Measurements from ENCODE around the gene COPS7B. TPM values are rescaled to one million over a fixed set of nuclear protein-coding genes. Genes with fewer than 3 reads are reported as not detected.

The COPS7B gene
- total and polyA plus RNA-seq, 9 of the 15 experiments (the other 6 are each of a cell fraction or from before 2014, with no cell fraction given), result 6.0 to 50.7 (median 21.8) TPM

DNA sequence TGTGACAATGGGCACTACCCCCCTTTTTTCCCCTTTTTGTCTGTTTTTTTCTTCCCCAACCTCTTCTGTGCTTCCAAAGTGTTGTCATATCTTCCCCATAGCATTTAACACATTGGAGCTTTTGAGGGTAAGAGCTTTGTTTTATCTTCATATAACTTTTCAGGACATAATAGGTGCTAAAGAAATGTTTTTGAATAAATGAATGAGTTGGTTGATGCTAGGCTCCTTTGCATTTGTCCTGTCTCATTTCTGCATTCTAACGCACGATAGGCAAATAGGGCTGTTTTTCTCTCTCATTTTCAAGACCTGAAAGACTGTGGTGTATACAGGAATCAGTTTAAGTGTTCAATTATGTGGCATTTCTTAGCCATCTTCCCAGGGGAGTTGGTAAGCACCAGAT is 832 bp upstream of the COPS7B start:
- Histone ChIP-seq H3K4me2 (ENCODE audit: insufficient read depth, low read length) (peak overlapping the region; percentile 91), H4K20me1 (replicated peaks; ENCODE audit: control insufficient read depth, insufficient read depth, low read length) (peaks cover 4% of the 10 kb centered on the region; the same call in 1 of the 2 replicates), H3K4me3 (peak overlapping the region; percentile 99; the same call in 1 of the 2 replicates), H3K36me3 (ENCODE audit: control insufficient read depth, insufficient read depth, low read length) (peaks cover 20% of the 10 kb centered on the region; the same call in 1 of the 3 replicates), H3K4me1 (replicated peaks in 1 of 2; ENCODE audit: control insufficient read depth in 2 of 2, insufficient read depth in 2 of 2, low read length in 2 of 2) (peaks cover 9 to 19% of the 10 kb centered on the region in 2 experiments; a peak in 3 of 5 replicates), H3K27me3 (ENCODE audit: control insufficient read depth in 2 of 2, insufficient read depth in 2 of 2, low read length in 2 of 2) (no peaks in the 10 kb centered on the region), H2AFZ (ENCODE audit: low read depth, low read length) (peak overlapping the region; percentile 99), H3K79me2 (ENCODE audit: control insufficient read depth, insufficient read depth, low read length) (peaks cover 37% of the 10 kb centered on the region), H3K9me1 (ENCODE audit: control insufficient read depth, insufficient read depth, low read length) (no peaks in the 10 kb centered on the region), H3K9ac (ENCODE audit: insufficient read depth in 1 of 2, low read depth in 2 of 2, low read length in 2 of 2) (peak overlapping the region in 1 of 2 experiments; percentile 67; a peak in 2 of 4 replicates), H3K9me3 (replicated peaks; ENCODE audit: control insufficient read depth, insufficient read depth, low read depth, low read length) (no peaks in the 10 kb centered on the region), H3K27ac (ENCODE audit: extremely low read depth, low read depth, low read length) (no peak overlapping the region)
- intact Hi-C loops (cut with micrococcal nuclease), result loop anchor here (5.0 to 10.0 kb wide), 2 partner anchors 108 to 321 kb away; partner anchors contain the start of gene NCL
- ATAC-seq (no peak), FAIRE-seq (no peak), DNase-seq (ENCODE audit: extremely low read depth in 1 of 4, low spot score in 3 of 4) (no peak)
- in situ Hi-C loops (cut with MboI), result no loop called here
- POLR2A ChIA-PET, result no interaction called here
- WGBS (ENCODE audit: insufficient coverage, low coverage, missing lambda C conversion rate), result 88% methylated on average over 2 of the region's 2 CpGs
- CTCF ChIA-PET (ENCODE audit: low intra/inter-chr PET ratio), result no interaction called here
- BruUV-seq (replicated peaks), result no TSS peak
- TF ChIP-seq ZFPM2 (CRISPR knock-in tag; IDR thresholded peaks at IDR 0.05) (no peak), ZKSCAN3 (CRISPR knock-in tag; IDR thresholded peaks at IDR 0.05) (no peak), CHCHD3 (CRISPR knock-in tag; IDR thresholded peaks at IDR 0.05) (no peak), LARP7 (IDR thresholded peaks at IDR 0.05) (no peak), SAFB2 (IDR thresholded peaks at IDR 0.05; ENCODE audit: borderline replicate concordance, low read depth, low read length, severe bottlenecking) (no peak), EWSR1 (IDR thresholded peaks at IDR 0.05; ENCODE audit: borderline replicate concordance, low read depth, partially characterized antibody) (no peak), POLR2B (IDR thresholded peaks at IDR 0.05; ENCODE audit: low read depth, partially characterized antibody) (no peak), ZBED1 (IDR thresholded peaks at IDR 0.05) (no peak), LEF1 (IDR thresholded peaks at IDR 0.05) (no peak), NFYB (IDR thresholded peaks at IDR 0.05; ENCODE audit: extremely low read depth, insufficient read length) (no peak)
- TF ChIP-seq, protein P1, sequence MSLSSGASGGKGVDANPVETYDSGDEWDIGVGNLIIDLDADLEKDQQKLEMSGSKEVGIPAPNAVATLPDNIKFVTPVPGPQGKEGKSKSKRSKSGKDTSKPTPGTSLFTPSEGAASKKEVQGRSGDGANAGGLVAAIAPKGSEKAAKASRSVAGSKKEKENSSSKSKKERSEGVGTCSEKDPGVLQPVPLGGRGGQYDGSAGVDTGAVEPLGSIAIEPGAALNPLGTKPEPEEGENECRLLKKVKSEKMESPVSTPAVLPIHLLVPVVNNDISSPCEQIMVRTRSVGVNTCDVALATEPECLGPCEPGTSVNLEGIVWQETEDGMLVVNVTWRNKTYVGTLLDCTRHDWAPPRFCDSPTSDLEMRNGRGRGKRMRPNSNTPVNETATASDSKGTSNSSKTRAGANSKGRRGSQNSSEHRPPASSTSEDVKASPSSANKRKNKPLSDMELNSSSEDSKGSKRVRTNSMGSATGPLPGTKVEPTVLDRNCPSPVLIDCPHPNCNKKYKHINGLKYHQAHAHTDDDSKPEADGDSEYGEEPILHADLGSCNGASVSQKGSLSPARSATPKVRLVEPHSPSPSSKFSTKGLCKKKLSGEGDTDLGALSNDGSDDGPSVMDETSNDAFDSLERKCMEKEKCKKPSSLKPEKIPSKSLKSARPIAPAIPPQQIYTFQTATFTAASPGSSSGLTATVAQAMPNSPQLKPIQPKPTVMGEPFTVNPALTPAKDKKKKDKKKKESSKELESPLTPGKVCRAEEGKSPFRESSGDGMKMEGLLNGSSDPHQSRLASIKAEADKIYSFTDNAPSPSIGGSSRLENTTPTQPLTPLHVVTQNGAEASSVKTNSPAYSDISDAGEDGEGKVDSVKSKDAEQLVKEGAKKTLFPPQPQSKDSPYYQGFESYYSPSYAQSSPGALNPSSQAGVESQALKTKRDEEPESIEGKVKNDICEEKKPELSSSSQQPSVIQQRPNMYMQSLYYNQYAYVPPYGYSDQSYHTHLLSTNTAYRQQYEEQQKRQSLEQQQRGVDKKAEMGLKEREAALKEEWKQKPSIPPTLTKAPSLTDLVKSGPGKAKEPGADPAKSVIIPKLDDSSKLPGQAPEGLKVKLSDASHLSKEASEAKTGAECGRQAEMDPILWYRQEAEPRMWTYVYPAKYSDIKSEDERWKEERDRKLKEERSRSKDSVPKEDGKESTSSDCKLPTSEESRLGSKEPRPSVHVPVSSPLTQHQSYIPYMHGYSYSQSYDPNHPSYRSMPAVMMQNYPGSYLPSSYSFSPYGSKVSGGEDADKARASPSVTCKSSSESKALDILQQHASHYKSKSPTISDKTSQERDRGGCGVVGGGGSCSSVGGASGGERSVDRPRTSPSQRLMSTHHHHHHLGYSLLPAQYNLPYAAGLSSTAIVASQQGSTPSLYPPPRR (CRISPR knock-in tag; IDR thresholded peaks at IDR 0.05; ENCODE audit: borderline replicate concordance), result no peak
- TF ChIP-seq, protein P2, sequence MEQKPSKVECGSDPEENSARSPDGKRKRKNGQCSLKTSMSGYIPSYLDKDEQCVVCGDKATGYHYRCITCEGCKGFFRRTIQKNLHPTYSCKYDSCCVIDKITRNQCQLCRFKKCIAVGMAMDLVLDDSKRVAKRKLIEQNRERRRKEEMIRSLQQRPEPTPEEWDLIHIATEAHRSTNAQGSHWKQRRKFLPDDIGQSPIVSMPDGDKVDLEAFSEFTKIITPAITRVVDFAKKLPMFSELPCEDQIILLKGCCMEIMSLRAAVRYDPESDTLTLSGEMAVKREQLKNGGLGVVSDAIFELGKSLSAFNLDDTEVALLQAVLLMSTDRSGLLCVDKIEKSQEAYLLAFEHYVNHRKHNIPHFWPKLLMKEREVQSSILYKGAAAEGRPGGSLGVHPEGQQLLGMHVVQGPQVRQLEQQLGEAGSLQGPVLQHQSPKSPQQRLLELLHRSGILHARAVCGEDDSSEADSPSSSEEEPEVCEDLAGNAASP (IDR thresholded peaks at IDR 0.05), result no peak
- TF ChIP-seq, protein P3, sequence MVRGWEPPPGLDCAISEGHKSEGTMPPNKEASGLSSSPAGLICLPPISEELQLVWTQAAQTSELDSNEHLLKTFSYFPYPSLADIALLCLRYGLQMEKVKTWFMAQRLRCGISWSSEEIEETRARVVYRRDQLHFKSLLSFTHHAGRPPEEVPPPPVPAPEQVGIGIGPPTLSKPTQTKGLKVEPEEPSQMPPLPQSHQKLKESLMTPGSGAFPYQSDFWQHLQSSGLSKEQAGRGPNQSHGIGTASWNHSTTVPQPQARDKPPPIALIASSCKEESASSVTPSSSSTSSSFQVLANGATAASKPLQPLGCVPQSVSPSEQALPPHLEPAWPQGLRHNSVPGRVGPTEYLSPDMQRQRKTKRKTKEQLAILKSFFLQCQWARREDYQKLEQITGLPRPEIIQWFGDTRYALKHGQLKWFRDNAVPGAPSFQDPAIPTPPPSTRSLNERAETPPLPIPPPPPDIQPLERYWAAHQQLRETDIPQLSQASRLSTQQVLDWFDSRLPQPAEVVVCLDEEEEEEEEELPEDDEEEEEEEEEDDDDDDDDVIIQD (CRISPR knock-in tag; IDR thresholded peaks at IDR 0.05), result no peak
- TF ChIP-seq, protein P4, sequence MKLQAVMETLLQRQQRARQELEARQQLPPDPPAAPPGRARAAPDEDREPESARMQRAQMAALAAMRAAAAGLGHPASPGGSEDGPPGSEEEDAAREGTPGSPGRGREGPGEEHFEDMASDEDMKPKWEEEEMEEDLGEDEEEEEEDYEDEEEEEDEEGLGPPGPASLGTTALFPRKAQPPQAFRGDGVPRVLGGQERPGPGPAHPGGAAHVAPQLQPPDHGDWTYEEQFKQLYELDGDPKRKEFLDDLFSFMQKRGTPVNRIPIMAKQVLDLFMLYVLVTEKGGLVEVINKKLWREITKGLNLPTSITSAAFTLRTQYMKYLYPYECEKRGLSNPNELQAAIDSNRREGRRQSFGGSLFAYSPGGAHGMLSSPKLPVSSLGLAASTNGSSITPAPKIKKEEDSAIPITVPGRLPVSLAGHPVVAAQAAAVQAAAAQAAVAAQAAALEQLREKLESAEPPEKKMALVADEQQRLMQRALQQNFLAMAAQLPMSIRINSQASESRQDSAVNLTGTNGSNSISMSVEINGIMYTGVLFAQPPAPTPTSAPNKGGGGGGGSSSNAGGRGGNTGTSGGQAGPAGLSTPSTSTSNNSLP (IDR thresholded peaks at IDR 0.05; ENCODE audit: borderline replicate concordance, low read depth, low read length), result no peak
